Measurements from ENCODE around the gene CDH4. TPM values are rescaled to one million over a fixed set of nuclear protein-coding genes. Genes with fewer than 3 reads are reported as not detected.

Gene CDH4
- total and polyA plus RNA-seq, 2 of the 13 experiments (the other 11 are each of a cell fraction or from before 2014, with no cell fraction given) = not detected

GRCh38 chr20:61965606-61966491 is 713.8 kb downstream of the CDH4 start (continued):
- TF ChIP-seq NR1H2 (CRISPR knock-in tag; IDR thresholded peaks at IDR 0.05; ENCODE audit: borderline replicate concordance, low read depth) = no peak
- no peak for TF ChIP-seq TAF15 (IDR thresholded peaks at IDR 0.05; ENCODE audit: low read depth, low read length, poor library complexity, severe bottlenecking)
- no peak for TF ChIP-seq MLXIP (CRISPR knock-in tag; IDR thresholded peaks at IDR 0.05; ENCODE audit: borderline replicate concordance)
- no peak for TF ChIP-seq THAP8 (CRISPR knock-in tag; IDR thresholded peaks at IDR 0.05; ENCODE audit: borderline replicate concordance)
- TF ChIP-seq MAFF (IDR thresholded peaks at IDR 0.05; ENCODE audit: low read depth, low read length) = no peak
- no peak for TF ChIP-seq CEBPZ (IDR thresholded peaks at IDR 0.05; ENCODE audit: low read length)
- TF ChIP-seq ZBTB26 (CRISPR knock-in tag; IDR thresholded peaks at IDR 0.05; ENCODE audit: borderline replicate concordance) = no peak
- no peak for TF ChIP-seq KAT2B (IDR thresholded peaks at IDR 0.05; ENCODE audit: borderline replicate concordance, low read depth, low read length)
- TF ChIP-seq PLRG1 (conservative IDR thresholded peaks at IDR 0.05) = no peak
- TF ChIP-seq EEA1 (CRISPR knock-in tag; IDR thresholded peaks at IDR 0.05; ENCODE audit: borderline replicate concordance) = no peak
- TF ChIP-seq ZBTB4 (CRISPR knock-in tag; IDR thresholded peaks at IDR 0.05; ENCODE audit: borderline replicate concordance) = no peak
- TF ChIP-seq NPAS2 (CRISPR knock-in tag; IDR thresholded peaks at IDR 0.05; ENCODE audit: borderline replicate concordance) = no peak; the same call in 1 of the 2 replicates
- TF ChIP-seq NR3C1 (CRISPR knock-in tag; IDR thresholded peaks at IDR 0.05) = no peak
- no peak for TF ChIP-seq ISL2 (CRISPR knock-in tag; IDR thresholded peaks at IDR 0.05)

Data from HepG2 (cell line).